HepG2 (cell line): ENCODE results near the gene ROM1. TPM values are rescaled to one million over a fixed set of nuclear protein-coding genes. Genes with fewer than 3 reads are reported as not detected.
A peak's percentile ranks its signal among the peaks of the same experiment; 100 is the strongest.

ENCODE experiments used
- AGO1 ChIP-seq: fragments of 200-400 bp; formaldehyde crosslinking; IDR thresholded peaks from 2 replicates; pipeline ENCODE4 v1.6.1; 2017; ENCODE audit warnings: mild to moderate bottlenecking, low read depth, low read length, moderate library complexity; ENCODE audit not compliant: poor library complexity, severe bottlenecking
- ATF3 ChIP-seq: sonication (generic); formaldehyde crosslinking; IDR thresholded peaks from 2 replicates; pipeline ENCODE4 v1.4.0; 2020; ENCODE audit warnings: missing genetic modification reagents
- FOXJ3 ChIP-seq: sonication (generic); formaldehyde crosslinking; IDR thresholded peaks from 2 replicates; pipeline ENCODE4 v1.4.0; 2020; ENCODE audit warnings: missing genetic modification reagents, mild to moderate bottlenecking, borderline replicate concordance
- KLF9 ChIP-seq: IDR thresholded peaks from 2 replicates; pipeline ENCODE4 v1.6.1; 2016; ENCODE audit warnings: low read depth
- MIER2 ChIP-seq: IDR thresholded peaks from 2 replicates; pipeline ENCODE4 v1.6.1; 2016; ENCODE audit warnings: missing biosample characterization, missing genetic modification reagents
- NFIC ChIP-seq: IDR thresholded peaks from 2 replicates; pipeline ENCODE4 v1.6.1; 2012; ENCODE audit warnings: mild to moderate bottlenecking, low read length, inconsistent platforms
- NR2F2 ChIP-seq: IDR thresholded peaks from 2 replicates; pipeline ENCODE4 v1.6.1; 2012; ENCODE audit warnings: low read depth, inconsistent platforms, borderline replicate concordance
- RFXAP ChIP-seq: sonication (generic); formaldehyde crosslinking; IDR thresholded peaks from 2 replicates; pipeline ENCODE4 v1.4.0; 2020; ENCODE audit warnings: missing genetic modification reagents, borderline replicate concordance
- ZBTB1 ChIP-seq: sonication (generic); formaldehyde crosslinking; IDR thresholded peaks from 2 replicates; pipeline ENCODE4 v1.4.0; 2020; ENCODE audit warnings: missing genetic modification reagents, borderline replicate concordance
- ZFP36 ChIP-seq: fragments of 150-350 bp; IDR thresholded peaks from 2 replicates; pipeline ENCODE4 v1.6.1; 2018; ENCODE audit warnings: borderline replicate concordance, low read length, low read depth; ENCODE audit not compliant: partially characterized antibody
- ZHX1 ChIP-seq: sonication (generic); formaldehyde crosslinking; IDR thresholded peaks from 2 replicates; pipeline ENCODE4 v1.8.1; 2022; ENCODE audit warnings: low read depth, mild to moderate bottlenecking, missing genetic modification reagents
- ZNF121 ChIP-seq: sonication (generic); formaldehyde crosslinking; IDR thresholded peaks from 2 replicates; pipeline ENCODE4 v1.5.0; 2020; ENCODE audit warnings: mild to moderate bottlenecking, missing genetic modification reagents
- ZNF225 ChIP-seq: sonication (generic); formaldehyde crosslinking; IDR thresholded peaks from 2 replicates; pipeline ENCODE4 v1.4.0; 2020; ENCODE audit warnings: mild to moderate bottlenecking, missing genetic modification reagents
- ZNF253 ChIP-seq: sonication (generic); formaldehyde crosslinking; IDR thresholded peaks from 2 replicates; pipeline ENCODE4 v1.8.0; 2022; ENCODE audit warnings: mild to moderate bottlenecking, missing genetic modification reagents, borderline replicate concordance
- ZNF563 ChIP-seq: sonication (generic); formaldehyde crosslinking; IDR thresholded peaks from 2 replicates; pipeline ENCODE4 v1.8.0; 2022; ENCODE audit warnings: mild to moderate bottlenecking, moderate library complexity, missing genetic modification reagents
- ZNF572 ChIP-seq: sonication (generic); formaldehyde crosslinking; IDR thresholded peaks from 2 replicates; pipeline ENCODE4 v1.5.1; 2020; ENCODE audit warnings: mild to moderate bottlenecking, missing genetic modification reagents
- ZNF790 ChIP-seq: sonication (generic); formaldehyde crosslinking; IDR thresholded peaks from 2 replicates; pipeline ENCODE4 v1.8.0; 2022; ENCODE audit warnings: missing genetic modification reagents, mild to moderate bottlenecking, borderline replicate concordance
- ZSCAN29 ChIP-seq: sonication (generic); formaldehyde crosslinking; conservative IDR thresholded peaks from 2 replicates; pipeline ENCODE4 v1.4.0; 2020; ENCODE audit warnings: mild to moderate bottlenecking, missing genetic modification reagents
- ZUFSP ChIP-seq: sonication (generic); formaldehyde crosslinking; IDR thresholded peaks from 2 replicates; pipeline ENCODE4 v1.9.0; 2021; ENCODE audit warnings: missing genetic modification reagents, mild to moderate bottlenecking, borderline replicate concordance
- polyA plus RNA-seq, 8 experiments: library from polyadenylated mRNA; depleted of rRNA in 3 of 8; stranded (reverse) in 7 of 8; unstranded in 1 of 8; fragments of >200 nt; fragmentation: Illumina TruSeq in 4 of 8; extraction: Trizol in 4 of 8; gene quantifications; 2 replicates each; pipeline versions ENCODE4 v1.2.1 to v1.2.3, GENCODE V29; 2011 to 2016; ENCODE audit warnings: low read depth in 4 of 8, missing spikeins in 1 of 8, mixed read lengths in 1 of 8; ENCODE audit not compliant: insufficient read depth in 1 of 8
- total RNA-seq, 5 experiments: library from RNA; depleted of rRNA; stranded (reverse); fragments of >200 nt; fragmentation: Illumina TruSeq; extraction: Trizol; gene quantifications; 2 replicates each; pipeline ENCODE4 v1.2.3, GENCODE V29; 2016; ENCODE audit warnings: low read depth in 1 of 5
- TF ChIP-seq, protein P1 (sequence below): sonication (generic); formaldehyde crosslinking; IDR thresholded peaks from 2 replicates; pipeline ENCODE4 v1.4.0; 2020; ENCODE audit warnings: missing genetic modification reagents

Gene ROM1
- total and polyA plus RNA-seq, 2 of the 13 experiments (the other 11 are each of a cell fraction or from before 2014, with no cell fraction given) = 1.2 to 2.4 TPM

- TF ChIP-seq ZHX1 (CRISPR knock-in tag) = no peak
- TF ChIP-seq NFIC = no peak
- no peak for TF ChIP-seq NR2F2
- TF ChIP-seq, protein P1, sequence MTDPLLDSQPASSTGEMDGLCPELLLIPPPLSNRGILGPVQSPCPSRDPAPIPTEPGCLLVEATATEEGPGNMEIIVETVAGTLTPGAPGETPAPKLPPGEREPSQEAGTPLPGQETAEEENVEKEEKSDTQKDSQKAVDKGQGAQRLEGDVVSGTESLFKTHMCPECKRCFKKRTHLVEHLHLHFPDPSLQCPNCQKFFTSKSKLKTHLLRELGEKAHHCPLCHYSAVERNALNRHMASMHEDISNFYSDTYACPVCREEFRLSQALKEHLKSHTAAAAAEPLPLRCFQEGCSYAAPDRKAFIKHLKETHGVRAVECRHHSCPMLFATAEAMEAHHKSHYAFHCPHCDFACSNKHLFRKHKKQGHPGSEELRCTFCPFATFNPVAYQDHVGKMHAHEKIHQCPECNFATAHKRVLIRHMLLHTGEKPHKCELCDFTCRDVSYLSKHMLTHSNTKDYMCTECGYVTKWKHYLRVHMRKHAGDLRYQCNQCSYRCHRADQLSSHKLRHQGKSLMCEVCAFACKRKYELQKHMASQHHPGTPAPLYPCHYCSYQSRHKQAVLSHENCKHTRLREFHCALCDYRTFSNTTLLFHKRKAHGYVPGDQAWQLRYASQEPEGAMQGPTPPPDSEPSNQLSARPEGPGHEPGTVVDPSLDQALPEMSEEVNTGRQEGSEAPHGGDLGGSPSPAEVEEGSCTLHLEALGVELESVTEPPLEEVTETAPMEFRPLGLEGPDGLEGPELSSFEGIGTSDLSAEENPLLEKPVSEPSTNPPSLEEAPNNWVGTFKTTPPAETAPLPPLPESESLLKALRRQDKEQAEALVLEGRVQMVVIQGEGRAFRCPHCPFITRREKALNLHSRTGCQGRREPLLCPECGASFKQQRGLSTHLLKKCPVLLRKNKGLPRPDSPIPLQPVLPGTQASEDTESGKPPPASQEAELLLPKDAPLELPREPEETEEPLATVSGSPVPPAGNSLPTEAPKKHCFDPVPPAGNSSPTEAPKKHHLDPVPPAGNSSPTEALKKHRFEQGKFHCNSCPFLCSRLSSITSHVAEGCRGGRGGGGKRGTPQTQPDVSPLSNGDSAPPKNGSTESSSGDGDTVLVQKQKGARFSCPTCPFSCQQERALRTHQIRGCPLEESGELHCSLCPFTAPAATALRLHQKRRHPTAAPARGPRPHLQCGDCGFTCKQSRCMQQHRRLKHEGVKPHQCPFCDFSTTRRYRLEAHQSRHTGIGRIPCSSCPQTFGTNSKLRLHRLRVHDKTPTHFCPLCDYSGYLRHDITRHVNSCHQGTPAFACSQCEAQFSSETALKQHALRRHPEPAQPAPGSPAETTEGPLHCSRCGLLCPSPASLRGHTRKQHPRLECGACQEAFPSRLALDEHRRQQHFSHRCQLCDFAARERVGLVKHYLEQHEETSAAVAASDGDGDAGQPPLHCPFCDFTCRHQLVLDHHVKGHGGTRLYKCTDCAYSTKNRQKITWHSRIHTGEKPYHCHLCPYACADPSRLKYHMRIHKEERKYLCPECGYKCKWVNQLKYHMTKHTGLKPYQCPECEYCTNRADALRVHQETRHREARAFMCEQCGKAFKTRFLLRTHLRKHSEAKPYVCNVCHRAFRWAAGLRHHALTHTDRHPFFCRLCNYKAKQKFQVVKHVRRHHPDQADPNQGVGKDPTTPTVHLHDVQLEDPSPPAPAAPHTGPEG (CRISPR knock-in tag) = no peak
- 0 out of 2 replicates have a peak, but pooled peaks have one; percentile 11 for TF ChIP-seq ZNF790 (CRISPR knock-in tag)
- no peak for TF ChIP-seq ZNF563 (CRISPR knock-in tag)
- TF ChIP-seq FOXJ3 (CRISPR knock-in tag) = no peak
- no peak for TF ChIP-seq ZUFSP
- 0 out of 2 replicates have a peak, but pooled peaks have one; percentile 3 for TF ChIP-seq ATF3 (CRISPR knock-in tag)
- no peak for TF ChIP-seq ZSCAN29 (CRISPR knock-in tag)
- TF ChIP-seq ZNF121 = no peak
- TF ChIP-seq ZFP36 = no peak
- 0 out of 2 replicates have a peak, but pooled peaks have one; percentile 6 for TF ChIP-seq RFXAP
- no peak for TF ChIP-seq AGO1
- no peak for TF ChIP-seq MIER2 (CRISPR knock-in tag)
- no peak for TF ChIP-seq ZNF253 (CRISPR knock-in tag)
- TF ChIP-seq ZNF225 (CRISPR knock-in tag) = peak; percentile 12; the same call in 1 of the 2 replicates
- TF ChIP-seq ZNF572 = no peak
- no peak for TF ChIP-seq KLF9
- TF ChIP-seq ZBTB1 (CRISPR knock-in tag) = no peak
These were observed 40.0 kb upstream of the ROM1 start (continued) for GRCh38 chr11:62573006-62573591.
